PC-9 (cell line): ENCODE results near the gene FNDC3B. TPM values are rescaled to one million over a fixed set of nuclear protein-coding genes. Genes with fewer than 3 reads are reported as not detected.
A peak's percentile ranks its signal among the peaks of the same experiment; 100 is the strongest.

Experiments
- BruUV-seq: library from RNA; stranded (reverse); fragments of 400-500 nt; replicated peaks from 2 replicates; lab custom pipeline; 2021; lab: Mats Ljungman, UMichigan
- CTCF ChIA-PET: fragments of 300-600 bp; sonication (Branson Sonifier 250); formaldehyde crosslinking; loops from one replicate; lab custom pipeline; 2022; ENCODE audit warnings: antibody characterized with exemption; lab: Charles Lee
- POLR2A ChIA-PET: fragments of 300-600 bp; sonication (Branson Sonifier 250); formaldehyde crosslinking; loops from one replicate; lab custom pipeline; 2022; ENCODE audit warnings: antibody characterized with exemption; ENCODE audit not compliant: unreplicated experiment; lab: Charles Lee
- DNase-seq, 2 experiments: peaks; one replicate each; pipeline versions ENCODE4 v3.0.0 to v3.0.0-alpha.2; 2015 to 2022; ENCODE audit warnings: mixed read lengths in 1 of 2
- H2AFZ ChIP-seq: fragments of 200-600 bp; sonication (generic); 2 replicates; pipeline ENCODE4 v1.8.1; 2017; ENCODE audit warnings: antibody characterized with exemption
- H3F3A ChIP-seq: fragments of 200-600 bp; sonication (generic); 2 replicates; pipeline ENCODE4 v1.8.1; 2017; ENCODE audit warnings: antibody characterized with exemption, mild to moderate bottlenecking, low read depth; ENCODE audit not compliant: insufficient read depth
- H3K27ac ChIP-seq: fragments of 200-600 bp; sonication (generic); 2 replicates; pipeline ENCODE4 v1.6.1; 2016; ENCODE audit warnings: mixed run types
- H3K27me3 ChIP-seq: fragments of 200-600 bp; sonication (generic); 2 replicates; pipeline ENCODE4 v1.6.1; 2016; ENCODE audit warnings: low read depth, mixed run types; ENCODE audit not compliant: insufficient read depth
- H3K36me3 ChIP-seq: fragments of 200-600 bp; sonication (generic); 2 replicates; pipeline ENCODE4 v1.6.1; 2016; ENCODE audit warnings: low read depth, mixed run types
- H3K4me1 ChIP-seq: fragments of 200-600 bp; sonication (generic); replicated peaks from 2 replicates; pipeline ENCODE4 v1.6.1; 2016; ENCODE audit warnings: mixed run types; ENCODE audit not compliant: insufficient read depth
- H3K4me2 ChIP-seq: fragments of 200-600 bp; sonication (generic); 2 replicates; pipeline ENCODE4 v1.6.1; 2017; ENCODE audit warnings: mixed run types
- H3K4me3 ChIP-seq: fragments of 200-600 bp; sonication (generic); 2 replicates; pipeline ENCODE4 v1.6.1; 2016; ENCODE audit warnings: mixed run types
- H3K79me2 ChIP-seq: fragments of 200-600 bp; sonication (generic); 2 replicates; pipeline ENCODE4 v1.6.1; 2017; ENCODE audit warnings: low read depth, mixed run types
- H3K9me2 ChIP-seq: fragments of 200-600 bp; sonication (generic); 2 replicates; pipeline ENCODE4 v1.8.1; 2017; ENCODE audit warnings: mild to moderate bottlenecking; ENCODE audit not compliant: insufficient read depth
- H3K9me3 ChIP-seq: fragments of 200-600 bp; sonication (generic); 2 replicates; pipeline ENCODE4 v1.8.1; 2016; ENCODE audit warnings: low read depth; ENCODE audit not compliant: insufficient read depth
- H4K20me1 ChIP-seq: fragments of 200-600 bp; sonication (generic); 2 replicates; pipeline ENCODE4 v1.8.1; 2017; ENCODE audit not compliant: insufficient read depth
- CTCF ChIP-seq: fragments of 200-600 bp; sonication (generic); conservative IDR thresholded peaks from 2 replicates; pipeline ENCODE4 v1.6.1; 2017; ENCODE audit warnings: mixed run types, antibody characterized with exemption, mild to moderate bottlenecking, moderate library complexity
- EZH2 ChIP-seq: fragments of 200-600 bp; sonication (generic); IDR thresholded peaks from 2 replicates; pipeline ENCODE4 v1.8.0; 2017; ENCODE audit warnings: antibody characterized with exemption, low read depth
- intact Hi-C: fragments of 100-400 bp; cut with micrococcal nuclease; formaldehyde crosslinking; loops from one replicate; pipeline ENCODE4 v1.10.0; 2022; ENCODE audit not compliant: unreplicated experiment
- total RNA-seq: library from RNA; stranded (reverse); gene quantifications from 2 replicates; pipeline ENCODE4 v1.2.3, GENCODE V29; 2021

Gene FNDC3B
- total RNA-seq, 1 experiment from 2014 or later = 106 TPM

GRCh38 chr3:172256101-172256734 lies 216.8 kb downstream of the FNDC3B start:
- TF ChIP-seq EZH2 (no peak), CTCF (no peak)
- CTCF ChIA-PET = no interaction called here
- no peaks in the 10 kb centered on the region for H3K27me3 ChIP-seq
- no TSS peak for BruUV-seq
- peaks cover 77% of the 10 kb centered on the region for H3F3A ChIP-seq
- H3K79me2 ChIP-seq = peaks cover 89% of the 10 kb centered on the region
- H3K9me3 ChIP-seq = no peaks in the 10 kb centered on the region
- peaks cover 73% of the 10 kb centered on the region for H3K36me3 ChIP-seq
- H4K20me1 ChIP-seq = 0 out of 2 replicates have a peak, but pooled peaks cover 3% of the 10 kb centered on the region
- H3K27ac ChIP-seq = peak overlapping the region; percentile 94
- H3K4me1 ChIP-seq = peaks cover 62% of the 10 kb centered on the region
- POLR2A ChIA-PET = no interaction called here
- no peak for DNase-seq
- intact Hi-C loops = no loop called here
- no peak overlapping the region for H2AFZ ChIP-seq
- no peak overlapping the region for H3K4me2 ChIP-seq
- no peak overlapping the region for H3K4me3 ChIP-seq
- no peaks in the 10 kb centered on the region for H3K9me2 ChIP-seq

GRCh38 chr3:172257648-172258400 lies 218.4 kb downstream of the FNDC3B start:
- DNase-seq = peak in 1 of 2 experiments; percentile 61
- H3K9me3 ChIP-seq = no peaks in the 10 kb centered on the region
- peak overlapping the region; percentile 94 for H3K27ac ChIP-seq
- peaks cover 89% of the 10 kb centered on the region for H3K79me2 ChIP-seq
- ChIA-PET CTCF (no interaction called here), POLR2A (no interaction called here)
- H3K4me3 ChIP-seq = no peak overlapping the region
- H3K27me3 ChIP-seq = no peaks in the 10 kb centered on the region
- BruUV-seq = no TSS peak
- peaks cover 81% of the 10 kb centered on the region for H3F3A ChIP-seq
- H3K4me2 ChIP-seq = peak overlapping the region; percentile 70
- intact Hi-C loops = no loop called here
- H3K36me3 ChIP-seq = peaks cover 68% of the 10 kb centered on the region
- no peak for TF ChIP-seq CTCF
- no peak for TF ChIP-seq EZH2
- H3K4me1 ChIP-seq = peaks cover 78% of the 10 kb centered on the region
- no peaks in the 10 kb centered on the region for H3K9me2 ChIP-seq
- no peak overlapping the region for H2AFZ ChIP-seq
- no peaks in the 10 kb centered on the region for H4K20me1 ChIP-seq

- Histone ChIP-seq H4K20me1 (no peaks in the 10 kb centered on the region), H3K4me2 (peak overlapping the region; percentile 70), H3K4me1 (peaks cover 86% of the 10 kb centered on the region), H3F3A (peaks cover 79% of the 10 kb centered on the region), H3K9me2 (no peaks in the 10 kb centered on the region), H3K27ac (peak overlapping the region; percentile 94), H3K9me3 (no peaks in the 10 kb centered on the region), H2AFZ (no peak overlapping the region), H3K27me3 (no peaks in the 10 kb centered on the region), H3K36me3 (peaks cover 66% of the 10 kb centered on the region), H3K4me3 (no peak overlapping the region), H3K79me2 (peaks cover 87% of the 10 kb centered on the region)
- TF ChIP-seq EZH2 (no peak), CTCF (no peak)
- intact Hi-C loops = no loop called here
- BruUV-seq = no TSS peak
- ChIA-PET CTCF (no interaction called here), POLR2A (no interaction called here)
- DNase-seq = no peak
These were observed 219.2 kb downstream of the FNDC3B start for GRCh38 chr3:172258624-172259023.
